RCC 7860 (cell line): ENCODE results near the gene MRPL44.

Experiments used
- DNase-seq: peaks from one replicate; pipeline ENCODE4 v3.0.0-alpha.2; 2015; ENCODE audit warnings: low spot score
- FAIRE-seq: peaks from 2 replicates; lab custom pipeline; 2012; peaks lifted over from hg19 to GRCh38; lab: Jason Lieb, UNC

The MRPL44 gene

GRCh38 chr2:223957092-223957851 lies at the start of gene MRPL44:
MRPL44 (plus strand) TSS chr2:223957463; CDS start chr2:223957473, 10 bp downstream.
- peak; percentile 75 for FAIRE-seq

DNA sequence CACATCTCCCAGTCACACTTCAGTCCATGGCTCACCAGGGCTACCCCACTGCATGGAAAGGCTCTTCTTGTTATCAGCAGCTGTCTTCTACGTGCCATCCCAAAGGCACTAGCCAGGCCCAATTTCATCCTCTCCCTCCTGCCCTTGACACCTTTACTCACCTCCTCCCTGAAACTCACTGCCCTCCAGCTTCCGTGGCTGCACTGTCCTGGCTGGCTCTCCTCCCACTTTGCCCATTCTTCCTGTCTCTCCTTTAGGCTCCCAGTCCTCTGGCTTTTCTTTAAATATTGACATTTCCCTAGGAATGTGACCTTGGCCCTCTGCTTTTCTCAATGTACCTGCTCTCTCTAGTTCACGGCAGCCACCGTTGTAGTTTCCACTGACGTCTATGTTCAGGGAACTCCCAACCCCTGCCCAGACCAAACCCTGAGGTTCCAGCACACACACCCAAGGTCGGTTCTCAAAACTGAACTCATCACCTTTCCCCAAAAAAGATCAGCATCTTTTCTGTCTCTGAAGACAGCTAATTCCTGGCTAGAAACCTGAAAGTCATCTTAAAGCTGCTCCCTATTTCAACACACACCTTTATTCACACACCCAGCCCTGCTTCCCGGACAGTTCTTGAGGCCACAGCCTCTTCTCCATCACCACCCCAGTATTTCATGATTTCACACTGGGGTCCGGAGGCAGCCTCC lies 48.8 kb upstream of the MRPL44 start:
- DNase-seq (no peak), FAIRE-seq (no peak)

More at GRCh38 chr2:223957092-223957851, at the start of gene MRPL44:
- DNase-seq = peak; percentile 80

DNA sequence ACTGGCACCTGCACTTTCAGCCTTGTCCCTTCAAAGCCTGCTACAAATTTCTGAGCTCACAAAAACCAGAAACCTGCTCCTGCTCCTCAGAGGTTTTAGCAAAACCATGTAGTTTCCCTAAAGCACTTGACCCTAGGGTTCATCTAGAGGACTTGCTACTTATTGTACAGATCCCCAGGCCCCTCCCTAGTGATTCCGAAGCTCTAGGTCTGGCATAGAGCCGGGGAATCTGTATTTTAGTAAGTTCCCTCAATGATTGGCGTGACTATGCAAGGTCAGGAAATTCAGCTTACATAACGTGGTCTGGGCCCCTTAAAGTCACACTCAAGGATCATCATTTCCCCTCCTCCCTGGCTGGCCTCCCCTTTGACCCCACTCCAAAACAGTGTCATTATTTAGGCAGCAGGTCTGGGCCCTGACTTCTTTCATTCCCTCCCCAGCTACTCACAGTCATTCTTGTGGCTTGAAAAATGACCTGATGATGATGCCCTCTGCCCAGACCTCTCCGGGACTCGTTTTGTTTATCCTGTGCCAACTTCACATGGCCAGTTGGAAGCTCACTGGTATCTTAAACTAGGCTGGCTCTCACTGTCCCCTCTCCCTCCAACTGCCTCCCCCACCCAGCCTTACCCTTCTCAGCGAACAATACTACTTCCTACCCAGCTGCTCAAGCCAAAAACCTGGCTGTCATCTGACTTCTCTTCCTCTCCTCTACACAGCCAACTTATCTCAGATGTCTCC lies 48.1 kb upstream of the MRPL44 start:
- no peak for FAIRE-seq

GRCh38 chr2:223914324-223914723 lies 42.9 kb upstream of the MRPL44 start:
- FAIRE-seq (no peak), DNase-seq (no peak)

More for the DNA sequence above, 48.1 kb upstream of the MRPL44 start:
- no peak for DNase-seq

- DNase-seq = no peak
Measured at GRCh38 chr2:223915071-223915470, 42.2 kb upstream of the MRPL44 start.

DNA sequence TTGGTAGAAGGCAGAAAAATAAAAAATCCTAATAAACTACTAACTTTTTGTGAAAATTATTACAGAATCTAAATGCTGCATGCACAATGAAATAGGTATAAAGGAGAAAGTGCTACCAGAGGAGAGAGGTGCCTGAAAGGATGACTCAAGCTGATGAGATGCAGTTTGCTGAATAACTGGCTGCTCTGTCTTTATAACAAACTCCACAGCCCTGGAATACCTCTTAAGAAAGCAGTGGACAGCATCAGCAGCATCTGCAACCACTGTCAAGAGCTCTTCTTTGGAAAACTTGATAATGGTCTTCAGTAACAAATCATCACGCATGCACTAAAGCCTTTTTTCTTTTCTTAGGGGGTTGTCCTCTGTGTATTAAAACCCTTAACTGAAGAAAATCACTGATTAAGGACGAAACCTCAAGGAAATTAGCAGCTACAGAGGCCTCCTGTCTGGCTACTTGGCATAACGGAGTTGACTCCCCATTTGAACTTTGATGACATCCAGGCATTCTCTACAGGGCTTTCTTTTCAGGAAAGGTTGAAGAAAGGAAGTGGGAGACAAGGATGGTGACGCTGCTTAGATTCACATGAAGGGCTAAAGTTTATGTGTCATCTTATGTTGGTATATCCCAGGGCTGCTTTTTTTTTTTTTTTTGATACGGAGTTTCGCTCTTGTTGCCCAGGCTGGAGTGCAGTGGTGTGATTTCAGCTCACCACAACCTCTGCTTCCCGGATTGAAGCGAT lies 40.9 kb upstream of the MRPL44 start:
- FAIRE-seq (no peak), DNase-seq (no peak)

More at GRCh38 chr2:223915071-223915470, 42.2 kb upstream of the MRPL44 start:
- FAIRE-seq = no peak

- FAIRE-seq = no peak
- no peak for DNase-seq
Measured at GRCh38 chr2:223918671-223919134, 38.6 kb upstream of the MRPL44 start.

DNA sequence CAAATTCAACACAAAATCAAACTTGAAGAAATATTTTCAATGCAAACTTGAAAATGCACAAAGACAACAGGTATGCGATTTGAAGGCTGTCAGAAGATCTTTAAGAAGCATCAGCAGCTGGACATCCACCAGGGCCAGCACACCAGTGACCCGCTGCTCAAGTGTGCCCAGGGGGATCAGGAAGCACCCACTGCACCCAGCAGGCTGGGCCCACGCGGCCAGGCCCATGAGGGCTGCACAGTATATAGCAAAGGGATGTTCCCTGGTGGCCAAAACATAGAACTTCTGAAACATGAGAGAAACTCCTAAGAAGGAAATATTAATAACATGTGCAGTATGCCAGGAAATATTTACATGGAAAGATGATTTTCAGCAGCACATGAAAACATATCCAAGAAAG lies 37.2 kb upstream of the MRPL44 start:
- no peak for DNase-seq
- no peak for FAIRE-seq

- FAIRE-seq = peak; percentile 15
- no peak for DNase-seq
Measured at GRCh38 chr2:223921204-223921603, 36.1 kb upstream of the MRPL44 start.

DNA sequence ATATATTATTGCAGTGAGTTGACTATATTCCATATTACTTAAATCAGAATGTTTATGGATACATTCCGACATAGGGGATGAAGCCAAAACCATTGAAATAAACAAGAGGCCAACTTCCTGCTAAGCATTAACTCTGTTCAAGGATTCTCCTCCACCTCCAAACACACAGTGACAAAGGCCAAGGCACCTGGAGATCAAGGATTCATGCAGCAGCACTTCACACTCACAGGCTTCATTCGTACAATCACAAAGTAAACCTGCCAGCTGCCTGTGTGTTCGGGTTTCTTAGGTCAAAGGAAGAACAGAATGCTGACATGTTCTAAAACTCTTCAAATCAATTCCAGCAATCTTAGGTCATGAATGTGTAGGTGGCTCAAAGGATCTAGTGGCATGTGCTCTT lies 35.0 kb upstream of the MRPL44 start:
- FAIRE-seq (no peak), DNase-seq (no peak)

DNA sequence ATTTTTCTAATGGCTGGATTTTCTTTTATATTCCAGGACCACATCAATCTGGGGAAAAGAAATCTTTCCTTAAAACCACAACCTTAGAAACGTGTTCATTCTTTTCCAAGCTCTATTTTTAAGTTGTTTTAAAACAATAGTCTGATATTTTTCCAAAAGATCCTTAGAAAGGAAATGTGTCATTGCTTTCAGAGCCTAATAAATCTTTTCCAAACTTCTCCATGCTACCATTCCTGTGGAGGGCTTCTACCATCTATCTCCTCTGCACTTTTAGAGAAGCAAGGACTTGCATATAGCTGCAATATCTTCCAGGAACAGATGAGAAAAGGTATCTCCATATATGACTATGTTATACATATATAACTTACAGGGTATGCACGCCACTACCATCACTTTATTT lies 33.3 kb upstream of the MRPL44 start:
- FAIRE-seq (no peak), DNase-seq (no peak)

DNA sequence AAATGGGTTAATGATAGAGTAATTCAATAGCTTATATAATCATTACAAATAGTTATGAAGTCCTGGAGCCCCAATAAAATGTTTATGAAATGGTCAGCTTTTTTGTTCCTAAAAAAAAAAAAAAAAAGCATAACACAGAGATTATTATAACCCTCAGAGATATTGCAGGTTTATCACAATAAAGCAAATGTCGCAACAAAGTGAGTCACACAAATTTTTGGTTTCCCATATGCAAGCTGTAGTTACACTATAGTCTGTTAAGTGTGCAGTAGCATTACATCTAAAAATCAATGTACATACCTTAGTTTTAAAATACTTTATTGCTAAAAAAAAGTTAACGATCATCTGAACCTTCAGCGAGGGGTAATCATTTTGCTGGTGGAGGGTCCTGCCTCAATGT lies 32.2 kb upstream of the MRPL44 start:
- no peak for FAIRE-seq

GRCh38 chr2:223928113-223929006 lies 28.9 kb upstream of the MRPL44 start:
- DNase-seq (no peak), FAIRE-seq (no peak)

More for the DNA sequence above, 32.2 kb upstream of the MRPL44 start:
- no peak for DNase-seq

DNA sequence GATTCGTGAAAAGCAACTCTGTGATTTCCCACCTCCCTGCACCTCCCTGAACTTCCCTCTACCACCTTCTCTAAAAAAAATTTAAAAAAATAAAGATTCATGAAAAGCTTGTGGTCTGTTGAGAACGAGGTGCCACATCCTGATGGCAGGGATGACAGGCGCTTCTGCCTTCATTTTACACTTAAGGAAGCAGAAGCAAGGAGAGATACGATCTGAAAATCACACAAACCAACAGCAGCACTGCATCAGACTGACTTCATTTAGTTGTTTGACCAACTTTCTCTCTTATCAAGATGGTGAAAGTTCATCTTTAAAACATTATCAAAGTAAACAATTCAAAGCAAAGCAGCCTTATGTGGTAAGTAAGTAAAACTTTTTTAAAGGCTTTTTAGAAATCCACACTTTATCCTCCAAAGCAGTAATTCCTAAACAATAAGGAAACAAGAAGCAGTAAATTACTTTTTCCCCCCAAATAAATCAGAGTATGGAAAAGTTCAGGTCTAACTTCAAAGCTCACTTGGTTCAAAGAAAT lies 27.6 kb upstream of the MRPL44 start:
- FAIRE-seq (no peak), DNase-seq (no peak)

DNA sequence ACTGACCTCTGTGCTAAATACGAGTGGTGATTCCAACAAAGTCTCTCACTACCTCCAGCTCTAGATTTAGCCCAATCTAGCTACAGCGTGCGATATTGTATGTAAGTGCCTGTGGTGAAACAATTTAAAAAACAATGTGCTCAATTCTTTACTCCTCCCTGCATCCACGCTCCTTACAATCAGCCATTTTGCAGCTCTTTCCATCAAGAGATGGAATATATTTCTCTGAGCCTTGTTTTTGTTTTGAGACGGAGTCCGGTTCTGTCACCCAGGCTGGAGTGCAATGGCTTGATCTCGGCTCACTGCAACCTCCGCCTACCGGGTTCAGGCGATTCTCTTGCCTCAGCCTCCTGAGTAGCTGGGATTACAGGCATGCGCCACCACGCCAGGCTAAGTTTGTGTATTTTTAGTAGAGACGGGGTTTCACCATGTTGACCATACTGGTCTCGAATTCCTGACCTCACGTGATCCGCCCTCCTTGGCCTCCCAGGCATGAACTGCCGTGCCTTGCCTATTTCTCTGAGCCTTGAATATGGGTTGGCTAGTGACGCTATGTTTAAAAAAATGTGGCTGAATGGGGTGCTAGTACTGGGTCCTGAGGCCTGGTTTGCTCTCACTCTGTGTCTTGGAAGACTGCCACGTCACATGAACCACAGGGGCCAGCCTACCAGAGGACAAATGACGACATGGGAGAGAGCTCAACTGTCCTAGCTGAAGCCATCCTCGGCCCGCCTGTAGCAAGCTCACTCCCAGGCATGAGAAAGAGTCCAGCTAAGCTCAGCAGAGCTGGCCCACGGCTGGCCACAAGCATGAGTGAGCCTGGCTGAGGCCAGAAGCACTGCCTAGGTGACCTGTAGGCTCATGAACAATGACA lies 26.9 kb upstream of the MRPL44 start:
- DNase-seq (peak; percentile 77), FAIRE-seq (peak; percentile 84)

GRCh38 chr2:223932816-223933800 lies 24.2 kb upstream of the MRPL44 start:
- FAIRE-seq (no peak), DNase-seq (no peak)

DNA sequence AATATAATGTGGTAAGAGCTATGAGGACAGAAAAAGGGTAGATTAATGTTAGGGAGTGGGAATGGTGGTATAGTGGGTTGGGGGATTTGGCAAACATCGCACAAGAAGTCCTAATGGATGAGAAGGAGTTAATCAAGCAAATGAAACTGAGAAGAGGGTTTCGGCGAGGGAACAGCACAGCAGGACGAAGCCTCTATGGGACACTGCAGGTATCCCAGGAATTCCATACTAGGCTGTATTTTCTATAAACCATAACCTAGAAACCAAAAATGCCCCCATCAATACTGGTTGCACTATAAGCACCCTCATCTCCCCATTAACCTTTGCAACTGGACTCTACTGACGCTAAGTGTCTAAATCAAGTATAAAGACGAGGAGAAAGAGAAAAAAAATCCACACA lies 22.4 kb upstream of the MRPL44 start:
- FAIRE-seq (no peak), DNase-seq (no peak)
